HG03175 (cell line): Measurements from ENCODE around the gene SGMS2.

Experiments
- ATAC-seq: cut with Tn5 transposase; IDR thresholded peaks from one replicate; pipeline ENCODE4 v1.9.1; 2021; ENCODE audit warnings: mild to moderate bottlenecking, moderate library complexity; ENCODE audit not compliant: unreplicated experiment

SGMS2 gene

GRCh38 chr4:107828315-107829090, 3.8 kb downstream of the SGMS2 start:
- no peak for ATAC-seq

DNA sequence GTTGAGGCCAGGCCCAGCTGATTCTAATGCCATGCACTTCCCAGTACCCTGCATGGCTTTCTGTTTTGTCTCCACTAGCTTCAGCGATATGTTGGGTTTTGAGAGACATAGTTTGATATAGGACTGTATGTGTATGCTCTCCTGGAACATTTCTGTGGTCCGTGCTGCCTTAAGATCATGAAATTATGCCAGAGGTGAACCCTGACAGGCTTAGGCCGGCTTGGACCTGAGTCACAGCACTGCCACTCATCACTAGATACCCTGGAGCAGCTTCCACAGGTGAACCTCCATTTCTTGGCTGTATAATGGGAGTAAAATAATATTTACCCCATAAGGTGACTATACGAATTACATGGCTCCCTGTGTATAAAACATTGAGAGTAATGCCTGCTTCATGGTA, 6.4 kb downstream of the SGMS2 start:
- no peak for ATAC-seq

DNA sequence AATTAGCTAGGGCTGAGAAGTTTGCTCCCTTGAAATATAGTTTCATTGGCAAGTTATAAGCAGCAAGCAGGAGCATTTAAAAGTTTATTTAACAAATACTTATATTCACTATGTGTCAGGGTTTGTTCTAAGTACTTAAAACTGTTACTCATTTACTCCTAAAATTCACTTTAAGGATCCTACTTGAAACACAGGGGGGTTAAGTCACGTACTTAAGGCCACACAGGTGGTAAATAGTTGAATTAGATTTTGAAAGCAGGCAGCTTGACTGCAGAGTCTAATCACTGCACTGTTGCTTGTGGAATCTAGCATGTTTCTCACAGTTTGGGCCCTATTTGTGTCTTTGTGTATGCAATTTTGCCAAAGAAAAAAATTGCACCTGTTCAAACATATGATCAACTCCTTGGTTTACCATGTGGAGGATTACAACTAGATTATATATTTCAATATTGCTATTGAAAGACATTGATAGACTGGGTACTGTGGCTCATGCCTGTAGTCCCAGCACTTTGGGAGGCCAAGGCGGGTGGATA, 7.6 kb downstream of the SGMS2 start:
- ATAC-seq: no peak

DNA sequence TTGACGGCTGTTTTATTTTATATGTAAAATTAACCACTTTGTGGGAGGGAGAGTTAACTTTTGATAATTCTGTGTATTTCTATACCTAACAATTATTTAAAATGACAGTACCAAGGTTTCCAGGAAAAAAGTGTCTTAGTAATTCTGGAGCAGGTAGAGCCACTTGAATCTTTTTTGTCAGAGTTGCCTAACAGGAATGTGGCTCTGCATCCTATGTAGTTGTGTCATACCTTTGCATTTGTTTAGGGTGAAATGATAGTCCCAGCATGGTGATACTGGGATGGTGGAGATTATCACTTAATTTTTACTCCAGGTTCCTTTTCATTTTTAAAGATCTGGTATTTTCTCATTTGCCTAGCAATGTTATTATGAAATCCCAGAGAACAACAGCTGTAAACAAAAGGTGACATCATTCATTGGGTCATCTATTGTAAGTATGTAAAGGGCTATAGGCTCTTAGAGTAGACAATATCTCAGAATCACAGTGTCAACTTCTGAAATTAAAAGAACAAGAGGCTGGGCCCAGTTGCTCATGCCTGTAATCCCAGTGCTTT, 9.6 kb downstream of the SGMS2 start:
- no peak for ATAC-seq

GRCh38 chr4:107835406-107835805, 10.7 kb downstream of the SGMS2 start:
- no peak for ATAC-seq

GRCh38 chr4:107837317-107837716, 12.6 kb downstream of the SGMS2 start:
- ATAC-seq: no peak

GRCh38 chr4:107837776-107838618, 13.3 kb downstream of the SGMS2 start:
- no peak for ATAC-seq

GRCh38 chr4:107838861-107839565, 14.3 kb downstream of the SGMS2 start:
- ATAC-seq: no peak

- ATAC-seq: no peak
Measured at GRCh38 chr4:107843391-107843790, 18.7 kb downstream of the SGMS2 start.

DNA sequence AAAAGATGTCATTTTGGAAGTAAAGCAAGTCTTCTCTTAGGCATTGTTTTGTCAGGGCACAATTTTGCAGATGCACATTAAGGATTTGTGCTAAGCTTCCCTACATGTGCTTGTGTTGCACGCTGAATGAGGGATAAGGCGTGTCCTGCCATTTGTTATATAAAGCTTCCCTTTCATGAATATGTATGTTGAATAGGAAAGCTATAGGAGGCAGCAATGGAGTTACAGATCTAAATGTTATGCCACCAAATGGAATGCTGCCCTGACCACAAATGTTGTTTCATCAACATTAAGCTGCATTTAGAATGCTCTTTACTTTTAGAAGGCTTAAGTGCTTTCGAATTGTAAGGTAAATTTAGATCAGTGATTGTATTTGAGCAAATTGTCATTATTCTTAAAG, 20.9 kb downstream of the SGMS2 start:
- ATAC-seq: no peak

GRCh38 chr4:107850438-107850837, 25.7 kb downstream of the SGMS2 start:
- ATAC-seq: peak; percentile 76

GRCh38 chr4:107853444-107854355, 29.0 kb downstream of the SGMS2 start:
- ATAC-seq: no peak

DNA sequence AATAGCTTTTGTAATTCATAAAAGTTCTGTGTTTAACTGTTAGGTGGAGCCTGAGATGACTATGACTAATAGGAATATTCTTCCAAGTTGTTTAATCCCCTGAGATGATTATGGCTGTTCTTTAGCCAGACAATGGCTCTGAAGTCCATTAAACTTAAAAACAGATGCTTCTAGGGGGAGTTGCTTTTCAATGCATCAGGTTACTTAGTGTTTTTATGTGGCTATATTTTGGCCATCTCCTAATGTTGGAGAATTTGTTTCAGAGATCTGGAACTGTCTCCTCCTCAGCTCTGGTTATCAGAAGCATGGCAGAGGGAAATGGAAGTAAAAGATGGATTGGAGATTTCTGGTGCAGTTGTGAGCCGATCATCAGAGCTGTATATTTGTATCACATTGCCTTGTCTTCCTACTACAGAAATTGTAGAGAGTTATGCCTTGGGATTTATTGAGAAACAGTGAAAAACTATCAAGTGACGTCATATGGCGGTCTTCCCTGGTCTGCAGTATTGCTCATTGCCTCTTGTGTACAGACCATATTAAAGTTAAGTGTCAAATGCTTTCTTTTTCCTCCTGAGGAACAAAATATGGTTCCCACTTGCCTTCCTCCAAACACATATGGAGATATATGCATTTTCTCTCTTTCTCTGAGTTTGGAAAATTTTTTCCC, 29.8 kb downstream of the SGMS2 start:
- no peak for ATAC-seq

- no peak for ATAC-seq
Measured at GRCh38 chr4:107855723-107856122, 31.0 kb downstream of the SGMS2 start.

GRCh38 chr4:107856901-107857300, 32.2 kb downstream of the SGMS2 start:
- no peak for ATAC-seq

GRCh38 chr4:107857741-107858140, 33.0 kb downstream of the SGMS2 start:
- ATAC-seq: no peak

DNA sequence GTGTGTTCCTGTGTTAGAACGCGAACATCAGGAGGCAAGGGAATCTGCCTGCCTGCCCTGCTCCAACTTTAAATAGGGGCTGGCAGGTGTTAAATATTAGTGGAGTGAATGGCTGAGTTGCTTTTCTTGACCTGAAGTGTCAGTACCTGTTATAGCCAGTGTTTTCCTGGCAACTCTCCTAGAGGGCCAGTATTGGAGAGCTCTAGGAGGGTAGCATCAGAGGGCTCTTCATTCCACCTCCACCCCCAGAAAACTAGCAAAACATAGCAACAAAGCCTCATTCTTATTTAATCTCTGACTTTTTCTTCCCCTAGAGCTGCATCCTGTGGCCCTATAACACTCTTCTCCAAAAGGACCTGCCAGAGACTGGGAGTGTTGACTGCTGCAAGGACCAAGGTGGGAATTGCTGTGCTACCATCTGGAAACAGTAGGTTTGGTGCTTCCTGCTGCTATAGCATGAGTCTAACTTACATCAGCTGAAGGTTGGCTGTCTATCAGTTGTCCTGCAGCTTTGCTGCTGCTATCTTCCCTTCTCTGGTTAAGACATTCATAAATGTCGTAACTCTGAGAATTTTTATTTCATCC, 33.5 kb downstream of the SGMS2 start:
- ATAC-seq: no peak

DNA sequence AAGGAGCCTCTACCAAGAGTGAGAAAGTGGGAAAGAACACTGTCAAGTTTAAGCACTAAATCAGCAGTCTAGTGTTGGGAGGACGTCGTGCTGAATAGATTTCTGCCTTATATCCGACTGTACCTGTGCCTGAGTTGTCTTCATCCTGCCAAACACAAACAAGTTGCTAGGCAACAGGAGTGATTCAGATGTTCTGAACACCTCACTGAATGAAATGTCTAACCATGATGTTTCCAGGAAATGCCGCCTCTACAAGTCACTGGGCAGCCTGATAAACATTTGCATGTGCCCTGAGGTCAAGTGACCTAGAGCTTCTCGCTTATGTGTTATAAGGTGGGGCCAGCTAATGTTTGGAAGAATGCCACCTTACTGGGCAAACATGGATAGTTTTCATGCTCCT, 37.9 kb downstream of the SGMS2 start:
- peak; percentile 79 for ATAC-seq

- ATAC-seq: no peak
Measured at GRCh38 chr4:107863416-107863815, 38.7 kb downstream of the SGMS2 start.
